ENCODE measurements around the gene DNAJB9. TPM values are rescaled to one million over a fixed set of nuclear protein-coding genes. Genes with fewer than 3 reads are reported as not detected.

Gene DNAJB9
- total RNA-seq, 6 donors from 2014 or later: 5.2 to 54.1 (median 29.0) TPM

DNA sequence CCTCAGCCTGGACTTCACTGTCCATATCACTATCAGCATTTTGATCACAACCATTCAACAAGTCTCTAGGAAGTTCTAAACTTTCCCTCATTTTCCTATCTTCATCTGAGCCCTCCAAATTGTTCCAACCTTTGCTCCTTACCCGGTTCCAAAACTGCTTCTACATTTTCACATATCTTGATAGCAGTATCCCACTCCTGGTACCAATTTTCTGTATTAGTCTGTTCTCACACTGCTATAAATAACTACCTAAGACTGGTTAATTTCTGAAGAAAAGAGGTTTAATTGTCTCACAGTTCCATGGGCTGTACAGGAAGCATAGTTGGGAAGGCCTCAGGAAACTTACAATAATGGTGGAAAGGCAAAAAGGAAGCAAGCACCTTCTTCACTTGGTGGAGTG is 12.1 kb upstream of the DNAJB9 start:
- no peaks in the 10 kb centered on the region for H3K27me3 ChIP-seq
- DNase-seq: no peak
- peaks cover 0 to 16% (median 11%) of the 10 kb centered on the region in 4 donors for H3K9me3 ChIP-seq
- H3K4me1 ChIP-seq: no peaks in the 10 kb centered on the region
- no peak overlapping the region for H3K27ac ChIP-seq
- no peak overlapping the region for H3K4me3 ChIP-seq
- H3K36me3 ChIP-seq: peaks cover 0 to 6% (median 0%) of the 10 kb centered on the region in 4 donors
- no peak for TF ChIP-seq EP300 (IDR thresholded peaks at IDR 0.05)
- TF ChIP-seq POLR2AphosphoS5 (IDR thresholded peaks at IDR 0.05): no peak
- TF ChIP-seq, protein P1, sequence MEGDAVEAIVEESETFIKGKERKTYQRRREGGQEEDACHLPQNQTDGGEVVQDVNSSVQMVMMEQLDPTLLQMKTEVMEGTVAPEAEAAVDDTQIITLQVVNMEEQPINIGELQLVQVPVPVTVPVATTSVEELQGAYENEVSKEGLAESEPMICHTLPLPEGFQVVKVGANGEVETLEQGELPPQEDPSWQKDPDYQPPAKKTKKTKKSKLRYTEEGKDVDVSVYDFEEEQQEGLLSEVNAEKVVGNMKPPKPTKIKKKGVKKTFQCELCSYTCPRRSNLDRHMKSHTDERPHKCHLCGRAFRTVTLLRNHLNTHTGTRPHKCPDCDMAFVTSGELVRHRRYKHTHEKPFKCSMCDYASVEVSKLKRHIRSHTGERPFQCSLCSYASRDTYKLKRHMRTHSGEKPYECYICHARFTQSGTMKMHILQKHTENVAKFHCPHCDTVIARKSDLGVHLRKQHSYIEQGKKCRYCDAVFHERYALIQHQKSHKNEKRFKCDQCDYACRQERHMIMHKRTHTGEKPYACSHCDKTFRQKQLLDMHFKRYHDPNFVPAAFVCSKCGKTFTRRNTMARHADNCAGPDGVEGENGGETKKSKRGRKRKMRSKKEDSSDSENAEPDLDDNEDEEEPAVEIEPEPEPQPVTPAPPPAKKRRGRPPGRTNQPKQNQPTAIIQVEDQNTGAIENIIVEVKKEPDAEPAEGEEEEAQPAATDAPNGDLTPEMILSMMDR (IDR thresholded peaks at IDR 0.05): no peak
- TF ChIP-seq POLR2A (IDR thresholded peaks at IDR 0.05): no peak
- 93 to 100% methylated on average over 1 of the region's 1 CpG for WGBS, 2 donors
- ATAC-seq (ENCODE audit: low FRiP score in 2 of 2): no peak

DNA sequence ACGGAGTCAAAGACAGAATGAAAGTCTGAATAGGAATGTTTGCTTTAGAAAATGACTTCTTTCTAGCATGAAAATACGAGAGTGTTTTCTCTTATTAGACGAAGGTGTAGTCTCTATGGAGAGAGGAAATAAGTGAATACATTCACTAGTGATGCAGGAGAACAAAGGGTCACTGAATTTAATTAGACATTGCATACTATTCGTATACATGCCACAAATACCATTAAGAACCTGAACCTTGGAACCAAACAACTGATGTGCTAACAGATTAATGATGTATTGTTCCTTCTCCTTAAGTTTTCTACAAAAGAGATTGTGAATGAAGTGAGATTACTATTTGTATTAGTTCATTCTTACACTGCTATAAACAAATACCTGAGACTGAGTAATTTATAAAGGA is 10.4 kb upstream of the DNAJB9 start:
- no peak overlapping the region for H3K27ac ChIP-seq
- H3K9me3 ChIP-seq: peaks cover 0 to 16% (median 11%) of the 10 kb centered on the region in 4 donors
- 88 to 91% methylated on average over 4 of the region's 4 CpGs for WGBS, 2 donors
- no peaks in the 10 kb centered on the region for H3K4me1 ChIP-seq
- no peaks in the 10 kb centered on the region for H3K27me3 ChIP-seq
- no peak for ATAC-seq (ENCODE audit: low FRiP score in 2 of 2)
- TF ChIP-seq, protein P1 (IDR thresholded peaks at IDR 0.05): no peak
- TF ChIP-seq POLR2A (IDR thresholded peaks at IDR 0.05) (no peak), POLR2AphosphoS5 (IDR thresholded peaks at IDR 0.05) (no peak), EP300 (IDR thresholded peaks at IDR 0.05) (no peak)
- no peak for DNase-seq
- H3K36me3 ChIP-seq: peaks cover 0 to 13% (median under 1%) of the 10 kb centered on the region in 4 donors
- no peak overlapping the region for H3K4me3 ChIP-seq

DNA sequence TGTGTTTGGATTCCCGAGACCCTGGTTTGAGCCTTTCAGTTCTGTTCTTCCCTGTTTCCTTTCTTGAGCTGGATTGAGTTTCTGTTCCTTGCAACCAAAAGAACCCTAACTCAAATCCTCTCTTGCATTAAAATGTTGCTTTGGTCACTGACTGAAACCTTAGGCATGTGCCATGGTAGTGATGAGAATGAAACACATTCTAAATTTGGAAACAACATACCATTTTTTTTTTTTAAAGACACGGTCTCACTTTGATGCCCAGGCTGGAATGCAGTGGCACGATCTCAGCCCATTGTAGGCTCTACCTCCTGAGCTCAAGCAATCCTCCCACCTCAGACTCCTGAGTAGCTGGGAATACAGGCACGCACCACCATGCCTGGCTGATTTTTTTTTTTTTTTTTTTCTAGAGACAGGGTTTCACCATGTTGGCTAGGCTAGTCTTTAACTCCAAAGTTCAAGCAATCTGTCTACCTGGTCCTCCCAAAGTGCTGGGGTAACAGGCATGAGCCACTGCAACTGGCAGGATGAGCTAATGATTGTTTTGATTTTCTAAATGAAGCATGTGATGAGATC is 8.5 kb upstream of the DNAJB9 start:
- TF ChIP-seq POLR2A (IDR thresholded peaks at IDR 0.05) (no peak), POLR2AphosphoS5 (IDR thresholded peaks at IDR 0.05) (no peak), EP300 (IDR thresholded peaks at IDR 0.05) (no peak)
- TF ChIP-seq, protein P1 (IDR thresholded peaks at IDR 0.05): no peak
- no peaks in the 10 kb centered on the region for H3K4me1 ChIP-seq
- no peak for DNase-seq
- H3K27me3 ChIP-seq: no peaks in the 10 kb centered on the region
- ATAC-seq (ENCODE audit: low FRiP score in 2 of 2): no peak
- peaks cover 0 to 28% (median 2%) of the 10 kb centered on the region in 4 donors for H3K36me3 ChIP-seq
- 89 to 91% methylated on average over 4 of the region's 4 CpGs for WGBS, 2 donors
- H3K27ac ChIP-seq: no peak overlapping the region
- H3K4me3 ChIP-seq: no peak overlapping the region
- peaks cover 0 to 16% (median 11%) of the 10 kb centered on the region in 4 donors for H3K9me3 ChIP-seq

DNA sequence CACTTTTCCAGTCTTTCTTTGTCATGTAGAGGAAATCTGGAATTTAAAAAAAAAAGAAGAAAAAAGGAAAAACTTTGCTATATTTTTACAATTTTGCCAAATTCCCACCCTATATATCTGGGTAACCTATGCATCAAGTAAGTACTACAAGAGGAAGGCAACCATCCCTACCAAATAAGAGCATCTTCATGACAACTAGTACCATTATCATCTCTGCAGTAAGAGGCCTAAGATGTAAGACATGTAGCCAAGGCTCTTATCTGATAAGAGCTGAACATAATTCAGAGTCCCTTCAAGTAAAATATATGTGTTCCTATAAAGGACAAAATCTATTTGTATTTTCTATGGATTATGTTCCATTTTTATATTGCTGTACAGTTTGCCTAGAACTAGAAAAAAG is 3.7 kb upstream of the DNAJB9 start:
- H3K9me3 ChIP-seq: no peaks in the 10 kb centered on the region
- H3K36me3 ChIP-seq: peaks cover 0 to 28% (median 2%) of the 10 kb centered on the region in 4 donors
- DNase-seq (no peak), ATAC-seq (ENCODE audit: low FRiP score in 2 of 2) (no peak)
- TF ChIP-seq, protein P1 (IDR thresholded peaks at IDR 0.05): no peak
- no peak for TF ChIP-seq EP300 (IDR thresholded peaks at IDR 0.05)
- TF ChIP-seq POLR2AphosphoS5 (IDR thresholded peaks at IDR 0.05): no peak
- TF ChIP-seq POLR2A (IDR thresholded peaks at IDR 0.05): no peak
- H3K27me3 ChIP-seq: no peaks in the 10 kb centered on the region
- no peak overlapping the region for H3K27ac ChIP-seq
- peaks cover 12 to 22% (median 20%) of the 10 kb centered on the region in 4 donors for H3K4me1 ChIP-seq
- no peak overlapping the region for H3K4me3 ChIP-seq

Data from upper lobe of left lung (tissue), 6 donors.